ENCODE data around the gene CFAP54. TPM values are rescaled to one million over a fixed set of nuclear protein-coding genes. Genes with fewer than 3 reads are reported as not detected.

Gene CFAP54
- polyA plus RNA-seq, 1 donor, result 0.46 TPM

- Histone ChIP-seq H3K4me3 (ENCODE audit: low read length) (no peak overlapping the region), H3K27ac (ENCODE audit: low read length) (no peak overlapping the region), H3K4me1 (ENCODE audit: control insufficient read depth, insufficient read depth, low read length) (no peaks in the 10 kb centered on the region), H3K27me3 (ENCODE audit: control insufficient read depth, insufficient read depth, low read length) (no peaks in the 10 kb centered on the region), H3K36me3 (ENCODE audit: control insufficient read depth, insufficient read depth, low read length) (no peaks in the 10 kb centered on the region), H3K9me3 (ENCODE audit: control insufficient read depth, low read depth, low read length) (no peaks in the 10 kb centered on the region)
- 70% methylated on average over 2 of the region's 2 CpGs for WGBS (ENCODE audit: insufficient coverage, low lambda C conversion rate)
- no peak for DNase-seq
Observed at GRCh38 chr12:96861656-96862055, 372.3 kb downstream of the CFAP54 start.

GRCh38 chr12:96862326-96862725, 372.9 kb downstream of the CFAP54 start:
- no peak overlapping the region for H3K27ac ChIP-seq (ENCODE audit: low read length)
- no peaks in the 10 kb centered on the region for H3K36me3 ChIP-seq (ENCODE audit: control insufficient read depth, insufficient read depth, low read length)
- no CpG with 5 or more reads among the region's 1 CpG for WGBS (ENCODE audit: insufficient coverage, low lambda C conversion rate)
- DNase-seq, result no peak
- no peak overlapping the region for H3K4me3 ChIP-seq (ENCODE audit: low read length)
- H3K9me3 ChIP-seq (ENCODE audit: control insufficient read depth, low read depth, low read length), result no peaks in the 10 kb centered on the region
- H3K27me3 ChIP-seq (ENCODE audit: control insufficient read depth, insufficient read depth, low read length), result no peaks in the 10 kb centered on the region
- H3K4me1 ChIP-seq (ENCODE audit: control insufficient read depth, insufficient read depth, low read length), result no peaks in the 10 kb centered on the region

- Histone ChIP-seq H3K27ac (ENCODE audit: low read length) (no peak overlapping the region), H3K27me3 (ENCODE audit: control insufficient read depth, insufficient read depth, low read length) (no peaks in the 10 kb centered on the region), H3K4me1 (ENCODE audit: control insufficient read depth, insufficient read depth, low read length) (no peaks in the 10 kb centered on the region), H3K9me3 (ENCODE audit: control insufficient read depth, low read depth, low read length) (no peaks in the 10 kb centered on the region), H3K4me3 (ENCODE audit: low read length) (no peak overlapping the region), H3K36me3 (ENCODE audit: control insufficient read depth, insufficient read depth, low read length) (no peaks in the 10 kb centered on the region)
- no peak for DNase-seq
- WGBS (ENCODE audit: insufficient coverage, low lambda C conversion rate), result no CpG with 5 or more reads among the region's 4 CpGs
Observed at GRCh38 chr12:96864335-96864734, 375.0 kb downstream of the CFAP54 start.

GRCh38 chr12:96866801-96867590, 377.6 kb downstream of the CFAP54 start:
- no peaks in the 10 kb centered on the region for H3K36me3 ChIP-seq (ENCODE audit: control insufficient read depth, insufficient read depth, low read length)
- DNase-seq, result no peak
- H3K4me3 ChIP-seq (ENCODE audit: low read length), result no peak overlapping the region
- 72% methylated on average over 3 of the region's 4 CpGs for WGBS (ENCODE audit: insufficient coverage, low lambda C conversion rate)
- H3K9me3 ChIP-seq (ENCODE audit: control insufficient read depth, low read depth, low read length), result no peaks in the 10 kb centered on the region
- no peaks in the 10 kb centered on the region for H3K4me1 ChIP-seq (ENCODE audit: control insufficient read depth, insufficient read depth, low read length)
- no peak overlapping the region for H3K27ac ChIP-seq (ENCODE audit: low read length)
- H3K27me3 ChIP-seq (ENCODE audit: control insufficient read depth, insufficient read depth, low read length), result no peaks in the 10 kb centered on the region

- H3K36me3 ChIP-seq (ENCODE audit: control insufficient read depth, insufficient read depth, low read length), result no peaks in the 10 kb centered on the region
- DNase-seq, result no peak
- H3K4me1 ChIP-seq (ENCODE audit: control insufficient read depth, insufficient read depth, low read length), result no peaks in the 10 kb centered on the region
- no peak overlapping the region for H3K27ac ChIP-seq (ENCODE audit: low read length)
- no peaks in the 10 kb centered on the region for H3K9me3 ChIP-seq (ENCODE audit: control insufficient read depth, low read depth, low read length)
- H3K4me3 ChIP-seq (ENCODE audit: low read length), result no peak overlapping the region
- no CpG with 5 or more reads among the region's 1 CpG for WGBS (ENCODE audit: insufficient coverage, low lambda C conversion rate)
- no peaks in the 10 kb centered on the region for H3K27me3 ChIP-seq (ENCODE audit: control insufficient read depth, insufficient read depth, low read length)
Observed at GRCh38 chr12:96870946-96871345, 381.6 kb downstream of the CFAP54 start.

- H3K9me3 ChIP-seq (ENCODE audit: control insufficient read depth, low read depth, low read length), result no peaks in the 10 kb centered on the region
- no peak for DNase-seq
- H3K27me3 ChIP-seq (ENCODE audit: control insufficient read depth, insufficient read depth, low read length), result no peaks in the 10 kb centered on the region
- no peak overlapping the region for H3K27ac ChIP-seq (ENCODE audit: low read length)
- no peaks in the 10 kb centered on the region for H3K36me3 ChIP-seq (ENCODE audit: control insufficient read depth, insufficient read depth, low read length)
- H3K4me1 ChIP-seq (ENCODE audit: control insufficient read depth, insufficient read depth, low read length), result no peaks in the 10 kb centered on the region
- H3K4me3 ChIP-seq (ENCODE audit: low read length), result no peak overlapping the region
Observed at GRCh38 chr12:96872961-96873360, 383.6 kb downstream of the CFAP54 start.

- Histone ChIP-seq H3K27me3 (ENCODE audit: control insufficient read depth, insufficient read depth, low read length) (no peaks in the 10 kb centered on the region), H3K4me1 (ENCODE audit: control insufficient read depth, insufficient read depth, low read length) (no peaks in the 10 kb centered on the region), H3K4me3 (ENCODE audit: low read length) (no peak overlapping the region), H3K9me3 (ENCODE audit: control insufficient read depth, low read depth, low read length) (no peaks in the 10 kb centered on the region), H3K27ac (ENCODE audit: low read length) (no peak overlapping the region), H3K36me3 (ENCODE audit: control insufficient read depth, insufficient read depth, low read length) (no peaks in the 10 kb centered on the region)
- no peak for DNase-seq
- WGBS (ENCODE audit: insufficient coverage, low lambda C conversion rate), result no CpG with 5 or more reads among the region's 2 CpGs
Observed at GRCh38 chr12:96874211-96874610, 384.8 kb downstream of the CFAP54 start.

- H3K36me3 ChIP-seq (ENCODE audit: control insufficient read depth, insufficient read depth, low read length), result no peaks in the 10 kb centered on the region
- no CpG with 5 or more reads among the region's 3 CpGs for WGBS (ENCODE audit: insufficient coverage, low lambda C conversion rate)
- DNase-seq, result no peak
- no peaks in the 10 kb centered on the region for H3K27me3 ChIP-seq (ENCODE audit: control insufficient read depth, insufficient read depth, low read length)
- H3K9me3 ChIP-seq (ENCODE audit: control insufficient read depth, low read depth, low read length), result no peaks in the 10 kb centered on the region
- H3K4me3 ChIP-seq (ENCODE audit: low read length), result no peak overlapping the region
- H3K4me1 ChIP-seq (ENCODE audit: control insufficient read depth, insufficient read depth, low read length), result no peaks in the 10 kb centered on the region
- no peak overlapping the region for H3K27ac ChIP-seq (ENCODE audit: low read length)
Observed at GRCh38 chr12:96876966-96877365, 387.6 kb downstream of the CFAP54 start.

- Histone ChIP-seq H3K27ac (ENCODE audit: low read length) (no peak overlapping the region), H3K9me3 (ENCODE audit: control insufficient read depth, low read depth, low read length) (no peaks in the 10 kb centered on the region), H3K27me3 (ENCODE audit: control insufficient read depth, insufficient read depth, low read length) (no peaks in the 10 kb centered on the region), H3K4me3 (ENCODE audit: low read length) (no peak overlapping the region), H3K36me3 (ENCODE audit: control insufficient read depth, insufficient read depth, low read length) (no peaks in the 10 kb centered on the region), H3K4me1 (ENCODE audit: control insufficient read depth, insufficient read depth, low read length) (no peaks in the 10 kb centered on the region)
- DNase-seq, result no peak
- no CpG with 5 or more reads among the region's 1 CpG for WGBS (ENCODE audit: insufficient coverage, low lambda C conversion rate)
Observed at GRCh38 chr12:96878704-96879103, 389.3 kb downstream of the CFAP54 start.

- DNase-seq, result no peak
- WGBS (ENCODE audit: insufficient coverage, low lambda C conversion rate), result no CpG with 5 or more reads among the region's 4 CpGs
- no peaks in the 10 kb centered on the region for H3K36me3 ChIP-seq (ENCODE audit: control insufficient read depth, insufficient read depth, low read length)
- H3K27ac ChIP-seq (ENCODE audit: low read length), result no peak overlapping the region
- H3K9me3 ChIP-seq (ENCODE audit: control insufficient read depth, low read depth, low read length), result no peaks in the 10 kb centered on the region
- no peaks in the 10 kb centered on the region for H3K4me1 ChIP-seq (ENCODE audit: control insufficient read depth, insufficient read depth, low read length)
- no peaks in the 10 kb centered on the region for H3K27me3 ChIP-seq (ENCODE audit: control insufficient read depth, insufficient read depth, low read length)
- no peak overlapping the region for H3K4me3 ChIP-seq (ENCODE audit: low read length)
Observed at GRCh38 chr12:96879301-96879700, 389.9 kb downstream of the CFAP54 start.

GRCh38 chr12:96880220-96880619, 390.8 kb downstream of the CFAP54 start:
- Histone ChIP-seq H3K27me3 (ENCODE audit: control insufficient read depth, insufficient read depth, low read length) (no peaks in the 10 kb centered on the region), H3K27ac (ENCODE audit: low read length) (no peak overlapping the region), H3K4me3 (ENCODE audit: low read length) (no peak overlapping the region), H3K9me3 (ENCODE audit: control insufficient read depth, low read depth, low read length) (no peaks in the 10 kb centered on the region), H3K4me1 (ENCODE audit: control insufficient read depth, insufficient read depth, low read length) (no peaks in the 10 kb centered on the region), H3K36me3 (ENCODE audit: control insufficient read depth, insufficient read depth, low read length) (no peaks in the 10 kb centered on the region)
- DNase-seq, result no peak
- 78% methylated on average over 1 of the region's 3 CpGs for WGBS (ENCODE audit: insufficient coverage, low lambda C conversion rate)

All from large intestine (tissue), 3 donors.